GM19468 (cell line): Measurements from ENCODE around the gene GTF3C1.

Source experiments
- ATAC-seq: cut with Tn5 transposase; IDR thresholded peaks from one replicate; pipeline ENCODE4 v1.9.1; 2021; ENCODE audit warnings: mild to moderate bottlenecking, moderate library complexity, moderate number of reproducible peaks; ENCODE audit not compliant: unreplicated experiment; ENCODE audit errors: extremely low read depth

The GTF3C1 gene

DNA sequence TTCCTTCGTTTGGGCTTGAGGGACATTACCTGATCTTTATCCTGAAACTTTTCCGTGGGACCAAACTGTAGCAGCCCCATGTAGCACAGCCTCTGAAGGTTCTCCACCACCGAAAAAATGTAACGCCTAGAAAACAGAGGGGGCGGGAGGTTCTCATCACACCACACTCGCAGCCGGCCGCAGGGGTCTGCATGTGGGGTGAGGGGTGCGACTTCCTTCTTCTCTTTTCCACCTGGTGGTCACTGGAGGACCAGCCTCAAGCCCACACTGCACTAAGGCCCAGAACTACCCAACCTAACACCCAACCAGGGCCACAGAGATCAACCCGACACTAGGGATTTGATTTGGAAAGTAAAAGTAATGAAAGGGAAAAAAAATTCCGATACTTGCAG, 57.1 kb downstream of the GTF3C1 start:
- ATAC-seq, result no peak

- no peak for ATAC-seq
Observed at GRCh38 chr16:27491894-27492587, 57.7 kb downstream of the GTF3C1 start.

DNA sequence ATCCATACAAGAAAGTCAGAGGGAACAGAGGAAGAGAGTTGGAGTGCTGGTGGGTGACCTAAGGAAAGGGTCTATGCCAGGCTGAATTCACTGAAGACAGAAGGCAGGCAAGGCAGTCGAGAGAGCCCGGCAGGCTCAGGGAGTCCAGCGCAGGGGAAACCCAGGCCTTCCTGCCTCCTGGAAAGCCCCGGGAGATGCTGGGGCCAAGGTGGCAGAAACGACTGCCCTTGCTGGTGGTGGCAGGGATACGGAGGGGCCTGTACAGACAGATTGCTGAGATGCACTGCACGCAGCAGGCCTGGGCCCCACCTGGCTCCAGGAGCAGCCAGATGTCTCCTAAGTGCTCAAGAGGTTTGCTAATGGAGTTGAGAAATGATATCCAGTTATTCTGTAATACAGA, 59.8 kb downstream of the GTF3C1 start:
- no peak for ATAC-seq

GRCh38 chr16:27489421-27489820, 60.3 kb downstream of the GTF3C1 start:
- ATAC-seq, result no peak

DNA sequence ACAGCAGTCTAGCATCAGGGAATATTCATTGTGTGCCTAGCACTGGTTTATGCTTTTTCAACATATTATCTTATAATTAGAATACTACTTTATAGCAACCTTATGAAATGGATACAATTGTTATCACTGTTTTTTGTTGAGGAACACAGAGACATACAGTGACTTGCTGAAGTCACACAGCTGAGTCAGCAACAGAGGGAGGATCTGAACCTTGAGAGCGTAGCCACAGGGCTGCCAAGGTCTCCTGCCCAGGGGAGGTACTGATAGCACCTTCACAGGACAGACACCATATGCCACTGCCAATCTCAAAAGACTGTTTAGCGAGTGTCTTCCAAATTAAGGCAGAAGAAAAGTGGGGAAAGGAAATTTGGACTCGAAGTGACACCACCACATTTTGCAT, 63.0 kb downstream of the GTF3C1 start:
- no peak for ATAC-seq

DNA sequence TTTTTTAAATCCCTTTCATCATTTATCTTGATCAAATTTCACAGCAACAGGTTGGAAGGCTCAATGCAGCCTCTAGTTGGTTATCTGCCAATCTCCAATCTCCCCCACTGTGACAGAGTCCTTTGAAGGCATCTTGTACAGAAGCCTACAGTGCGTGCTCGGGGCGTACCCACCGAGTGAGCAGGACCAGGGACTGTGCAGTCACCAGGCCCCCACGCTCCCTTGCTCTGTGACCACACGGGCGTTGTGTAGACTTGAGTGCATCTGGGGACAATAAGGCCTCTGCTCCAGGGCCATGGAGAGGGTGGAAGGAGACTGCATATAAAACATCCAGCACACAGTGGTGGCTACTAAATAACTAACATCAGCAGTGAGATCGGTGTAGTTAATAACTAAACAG, 63.4 kb downstream of the GTF3C1 start:
- ATAC-seq, result no peak

DNA sequence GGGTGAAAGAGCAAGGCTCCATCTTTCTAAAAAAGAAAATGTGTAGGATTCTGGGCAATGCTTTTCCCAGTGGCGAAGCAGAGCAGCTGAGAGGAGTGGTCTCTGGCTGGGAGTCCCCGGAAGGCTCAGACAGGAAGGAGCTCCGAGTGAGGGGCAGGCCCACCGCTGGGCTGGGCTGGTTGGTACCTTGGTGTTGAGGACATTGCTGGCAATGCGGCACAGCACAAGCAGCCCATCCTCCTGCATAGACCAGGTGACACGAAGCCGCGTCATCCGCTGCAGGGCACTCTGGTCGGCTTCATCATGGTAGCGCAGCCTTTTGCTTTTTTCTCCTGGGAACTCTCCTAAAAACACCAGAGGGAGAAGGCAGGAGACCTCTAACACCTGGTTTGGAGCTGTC, 63.9 kb downstream of the GTF3C1 start:
- no peak for ATAC-seq

DNA sequence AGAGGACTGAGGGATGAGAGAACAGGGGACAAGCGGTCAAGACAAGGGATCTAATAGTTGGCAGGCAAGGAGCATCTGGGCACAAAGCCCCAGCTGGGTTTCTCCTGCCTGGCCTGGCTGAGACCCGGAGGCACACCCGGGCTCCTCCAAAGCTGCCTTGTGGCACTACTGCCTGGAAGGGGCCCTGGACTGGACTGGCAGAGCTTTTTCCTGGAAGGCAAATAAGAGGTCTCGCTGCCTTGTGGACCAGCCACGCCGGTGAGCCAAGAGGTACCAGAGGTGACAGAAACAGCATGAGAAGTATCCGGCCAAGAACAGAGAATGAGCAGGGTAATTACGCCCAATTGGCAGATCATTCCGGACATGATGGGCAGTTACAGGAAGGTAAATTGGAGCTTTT, 64.6 kb downstream of the GTF3C1 start:
- no peak for ATAC-seq

DNA sequence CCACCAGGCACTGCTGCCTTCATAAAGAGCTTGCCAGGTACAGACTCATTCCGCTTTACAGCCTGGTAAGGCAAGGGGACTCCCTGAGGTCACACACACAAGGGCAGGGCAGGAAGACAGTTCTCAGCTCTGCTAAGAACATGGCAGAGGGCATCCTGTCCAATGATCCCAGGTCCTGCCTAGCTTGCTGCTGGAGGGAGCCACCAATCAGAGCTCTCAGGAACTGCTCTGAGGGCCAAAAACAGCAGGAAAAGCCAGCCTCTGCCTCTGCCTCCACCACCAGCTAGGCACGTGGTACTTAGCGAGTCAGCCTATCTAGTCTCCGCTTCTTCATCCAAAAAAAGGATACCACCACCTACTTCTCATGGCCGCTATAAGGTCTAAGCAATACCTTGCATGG, 66.1 kb downstream of the GTF3C1 start:
- ATAC-seq, result no peak

DNA sequence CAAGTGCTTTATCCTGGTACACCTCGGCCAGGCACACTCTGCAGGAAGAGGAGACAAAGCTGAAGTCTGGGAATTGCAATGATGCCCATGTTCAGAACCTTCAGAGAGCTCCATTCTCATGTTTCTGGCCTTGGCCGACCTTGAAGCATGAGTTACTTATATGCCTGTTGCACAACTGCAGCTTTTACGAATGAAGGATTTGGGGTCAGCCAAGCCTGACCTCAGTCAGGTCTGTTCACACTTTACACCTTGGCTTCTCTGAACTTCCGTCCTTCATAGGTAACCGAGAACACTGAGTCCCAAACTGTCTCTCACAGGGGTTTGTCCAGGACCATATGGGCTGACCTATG, 66.7 kb downstream of the GTF3C1 start:
- ATAC-seq, result no peak

GRCh38 chr16:27482397-27483087, 67.2 kb downstream of the GTF3C1 start:
- ATAC-seq, result no peak

DNA sequence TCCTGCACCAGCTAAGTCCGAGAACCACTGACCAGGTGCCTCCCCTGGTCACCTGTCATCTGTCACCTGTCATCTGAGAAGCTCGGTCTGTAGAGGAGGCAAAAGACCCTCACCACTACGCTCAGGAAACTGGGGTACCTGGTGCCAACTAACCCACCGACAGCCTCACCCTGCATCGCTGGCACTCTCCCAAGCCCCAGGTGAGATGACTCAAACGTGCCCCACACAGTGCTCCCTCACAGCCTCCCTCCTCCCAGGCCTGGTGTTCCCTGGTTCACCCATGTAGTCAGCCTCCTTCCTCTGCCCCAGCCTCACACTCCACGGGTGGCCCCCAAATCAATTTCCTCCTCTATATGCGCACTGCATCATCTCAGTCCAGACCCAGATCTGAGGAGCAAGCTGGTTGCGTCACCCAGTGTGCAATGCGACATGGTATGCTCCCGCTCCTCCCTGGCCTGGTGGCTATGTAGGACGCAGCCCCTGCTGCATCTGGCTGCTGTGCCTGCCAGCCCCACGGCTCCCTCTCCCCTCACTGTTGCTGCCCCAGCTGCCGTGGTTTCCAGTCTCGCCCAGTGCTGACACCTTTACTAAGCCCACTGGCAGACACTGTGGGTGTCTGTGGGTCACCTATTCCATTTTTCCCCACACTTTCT, 68.3 kb downstream of the GTF3C1 start:
- no peak for ATAC-seq

- ATAC-seq, result no peak
Observed at GRCh38 chr16:27480761-27481160, 69.0 kb downstream of the GTF3C1 start.

DNA sequence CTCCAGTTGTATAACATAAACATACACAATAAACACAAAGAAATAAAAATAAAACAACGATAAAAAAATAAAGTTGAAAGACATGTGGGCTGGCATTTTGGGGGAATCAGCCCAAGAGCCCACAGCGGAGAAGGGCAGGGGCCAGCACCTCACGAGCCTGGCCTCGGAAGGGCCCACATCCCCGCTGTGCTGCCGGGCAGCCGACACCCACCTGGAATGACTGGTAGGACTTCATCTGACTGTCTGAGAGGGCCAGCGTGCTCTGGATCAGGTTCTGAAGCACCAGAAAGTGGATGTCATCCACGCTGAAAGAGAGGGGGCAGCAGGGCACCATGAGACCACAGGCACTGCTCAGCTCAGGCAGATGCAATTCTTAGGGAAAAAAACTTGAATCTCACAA, 73.5 kb downstream of the GTF3C1 start:
- ATAC-seq, result no peak

GRCh38 chr16:27475561-27475960, 74.2 kb downstream of the GTF3C1 start:
- no peak for ATAC-seq

- ATAC-seq, result no peak
Observed at GRCh38 chr16:27474921-27475320, 74.8 kb downstream of the GTF3C1 start.

DNA sequence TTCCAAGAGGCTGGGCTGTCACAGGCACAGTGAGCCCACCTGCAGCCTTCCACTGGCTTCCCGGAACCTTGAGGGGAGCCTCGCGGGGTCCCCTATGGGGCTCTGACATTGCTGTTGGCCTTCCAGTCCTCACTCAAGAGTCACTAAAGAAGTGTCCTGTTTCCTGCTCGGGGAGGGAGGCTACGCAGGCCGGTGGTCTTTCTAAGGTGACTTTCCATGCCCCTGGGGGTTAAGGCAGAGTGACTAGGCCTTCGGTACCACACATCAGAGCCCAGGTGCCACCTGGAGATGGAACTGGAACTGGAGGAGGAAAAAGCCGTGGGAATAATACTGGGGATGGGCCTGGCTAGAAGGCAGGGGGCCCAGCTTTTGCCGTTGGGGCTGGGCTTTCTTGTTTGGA, 75.7 kb downstream of the GTF3C1 start:
- no peak for ATAC-seq

GRCh38 chr16:27473101-27473900, 76.4 kb downstream of the GTF3C1 start:
- ATAC-seq, result no peak

- no peak for ATAC-seq
Observed at GRCh38 chr16:27472091-27473020, 77.4 kb downstream of the GTF3C1 start.

- no peak for ATAC-seq
Observed at GRCh38 chr16:27471661-27472060, 78.1 kb downstream of the GTF3C1 start.
